Activated T-helper 17 cell treated with anti-CD3 and anti-CD28 coated beads, Interleukin-2, amount 50 U/mL, for 72 hours (primary cell): ENCODE results near the gene CDC14A. TPM values are rescaled to one million over a fixed set of nuclear protein-coding genes. Genes with fewer than 3 reads are reported as not detected.
"Not testable (repeated sequence)": the region's sequence is repeated elsewhere in the genome, so short reads cannot be mapped to it uniquely, and the experiment has no call there.

Experiments
- ATAC-seq: fragments of 150-1000 bp; cut with Tn5 transposase; replicated peaks from 2 replicates; pipeline ENCODE4 v1.10.0; 2021; ENCODE audit warnings: mild to moderate bottlenecking, moderate library complexity
- H3K27ac Mint-ChIP-seq: one replicate; pipeline ENCODE4 v1.8.0; 2022; ENCODE audit warnings: mixed read lengths
- H3K27me3 Mint-ChIP-seq: one replicate; pipeline ENCODE4 v1.8.0; 2022; ENCODE audit warnings: mixed read lengths
- H3K36me3 Mint-ChIP-seq: one replicate; pipeline ENCODE4 v1.8.0; 2022; ENCODE audit warnings: low read depth, mild to moderate bottlenecking, mixed read lengths
- H3K4me1 Mint-ChIP-seq: one replicate; pipeline ENCODE4 v1.8.0; 2022; ENCODE audit warnings: mixed read lengths
- H3K4me3 Mint-ChIP-seq: one replicate; pipeline ENCODE4 v1.8.0; 2022; ENCODE audit warnings: mild to moderate bottlenecking, mixed read lengths
- H3K9me3 Mint-ChIP-seq: one replicate; pipeline ENCODE4 v1.8.0; 2022; ENCODE audit warnings: mixed read lengths
- total RNA-seq, 2 donors: library from RNA; stranded (reverse); gene quantifications; one replicate each; pipeline ENCODE4 v1.2.3, GENCODE V29; 2022

The CDC14A gene
- total RNA-seq, 2 donors from 2014 or later: 21.0 to 31.0 TPM

GRCh38 chr1:100322436-100323211, 29.7 kb upstream of the CDC14A start:
- ATAC-seq: no peak
- no peaks in the 10 kb centered on the region for H3K4me1 Mint-ChIP-seq

GRCh38 chr1:100323419-100324106, 28.7 kb upstream of the CDC14A start:
- no peaks in the 10 kb centered on the region for H3K4me1 Mint-ChIP-seq
- no peaks in the 10 kb centered on the region for H3K27me3 Mint-ChIP-seq
- no peak overlapping the region for H3K27ac Mint-ChIP-seq
- H3K36me3 Mint-ChIP-seq: no peaks in the 10 kb centered on the region
- H3K4me3 Mint-ChIP-seq: no peak overlapping the region
- H3K9me3 Mint-ChIP-seq: peaks cover 12% of the 10 kb centered on the region
- ATAC-seq: no peak

More at GRCh38 chr1:100322436-100323211, 29.7 kb upstream of the CDC14A start:
- H3K9me3 Mint-ChIP-seq: peaks cover 12% of the 10 kb centered on the region
- H3K27ac Mint-ChIP-seq: no peak overlapping the region
- no peaks in the 10 kb centered on the region for H3K27me3 Mint-ChIP-seq
- no peak overlapping the region for H3K4me3 Mint-ChIP-seq
- no peaks in the 10 kb centered on the region for H3K36me3 Mint-ChIP-seq

- H3K27ac Mint-ChIP-seq: no peak overlapping the region
- H3K27me3 Mint-ChIP-seq: no peaks in the 10 kb centered on the region
- H3K36me3 Mint-ChIP-seq: no peaks in the 10 kb centered on the region
- H3K9me3 Mint-ChIP-seq: peaks cover 3% of the 10 kb centered on the region
- no peak for ATAC-seq
- H3K4me3 Mint-ChIP-seq: no peak overlapping the region
- no peaks in the 10 kb centered on the region for H3K4me1 Mint-ChIP-seq
These were observed 26.6 kb upstream of the CDC14A start for GRCh38 chr1:100325415-100326324.

- not testable (repeated sequence) for H3K36me3 Mint-ChIP-seq, ATAC-seq
These were observed 26.0 kb upstream of the CDC14A start for GRCh38 chr1:100326325-100326670.

GRCh38 chr1:100328133-100328532, 24.2 kb upstream of the CDC14A start:
- Mint-ChIP-seq H3K4me1 (no peaks in the 10 kb centered on the region), H3K27me3 (no peaks in the 10 kb centered on the region), H3K9me3 (no peaks in the 10 kb centered on the region), H3K4me3 (no peak overlapping the region), H3K36me3 (no peaks in the 10 kb centered on the region), H3K27ac (no peak overlapping the region)
- no peak for ATAC-seq

More at GRCh38 chr1:100326325-100326670, 26.0 kb upstream of the CDC14A start:
- not testable (repeated sequence) for H3K4me3 Mint-ChIP-seq, H3K27ac Mint-ChIP-seq, H3K27me3 Mint-ChIP-seq, H3K9me3 Mint-ChIP-seq, H3K4me1 Mint-ChIP-seq

GRCh38 chr1:100331146-100331545, 21.2 kb upstream of the CDC14A start:
- not testable (repeated sequence) for H3K4me1 Mint-ChIP-seq, H3K27me3 Mint-ChIP-seq, H3K27ac Mint-ChIP-seq, H3K4me3 Mint-ChIP-seq, H3K9me3 Mint-ChIP-seq, H3K36me3 Mint-ChIP-seq, ATAC-seq

GRCh38 chr1:100332331-100332730, 20.0 kb upstream of the CDC14A start:
- Mint-ChIP-seq H3K27me3 (no peaks in the 10 kb centered on the region), H3K4me3 (no peak overlapping the region), H3K27ac (no peak overlapping the region), H3K4me1 (no peaks in the 10 kb centered on the region), H3K36me3 (no peaks in the 10 kb centered on the region), H3K9me3 (no peaks in the 10 kb centered on the region)
- no peak for ATAC-seq

GRCh38 chr1:100335436-100335835, 16.9 kb upstream of the CDC14A start:
- H3K4me1 Mint-ChIP-seq: no peaks in the 10 kb centered on the region
- H3K27me3 Mint-ChIP-seq: no peaks in the 10 kb centered on the region
- H3K27ac Mint-ChIP-seq: no peak overlapping the region
- no peak for ATAC-seq
- H3K4me3 Mint-ChIP-seq: no peak overlapping the region
- H3K9me3 Mint-ChIP-seq: no peaks in the 10 kb centered on the region
- no peaks in the 10 kb centered on the region for H3K36me3 Mint-ChIP-seq

GRCh38 chr1:100337878-100338277, 14.4 kb upstream of the CDC14A start:
- not testable (repeated sequence) for ATAC-seq, H3K4me3 Mint-ChIP-seq, H3K36me3 Mint-ChIP-seq, H3K27ac Mint-ChIP-seq, H3K9me3 Mint-ChIP-seq, H3K27me3 Mint-ChIP-seq, H3K4me1 Mint-ChIP-seq

GRCh38 chr1:100339735-100340134, 12.6 kb upstream of the CDC14A start:
- ATAC-seq, H3K27ac Mint-ChIP-seq, H3K9me3 Mint-ChIP-seq, H3K27me3 Mint-ChIP-seq, H3K4me1 Mint-ChIP-seq, H3K4me3 Mint-ChIP-seq, H3K36me3 Mint-ChIP-seq: not testable (repeated sequence)

- Mint-ChIP-seq H3K27ac (no peak overlapping the region), H3K4me1 (no peaks in the 10 kb centered on the region), H3K9me3 (no peaks in the 10 kb centered on the region), H3K36me3 (no peaks in the 10 kb centered on the region), H3K4me3 (no peak overlapping the region), H3K27me3 (no peaks in the 10 kb centered on the region)
- ATAC-seq: no peak
These were observed 11.8 kb upstream of the CDC14A start for GRCh38 chr1:100340494-100340893.

- no peak overlapping the region for H3K27ac Mint-ChIP-seq
- H3K4me1 Mint-ChIP-seq: no peaks in the 10 kb centered on the region
- no peak overlapping the region for H3K4me3 Mint-ChIP-seq
- ATAC-seq: no peak
- H3K27me3 Mint-ChIP-seq: no peaks in the 10 kb centered on the region
- no peaks in the 10 kb centered on the region for H3K9me3 Mint-ChIP-seq
- H3K36me3 Mint-ChIP-seq: no peaks in the 10 kb centered on the region
These were observed 10.0 kb upstream of the CDC14A start for GRCh38 chr1:100342348-100342747.

- Mint-ChIP-seq H3K27me3 (no peaks in the 10 kb centered on the region), H3K4me1 (no peaks in the 10 kb centered on the region), H3K36me3 (no peaks in the 10 kb centered on the region), H3K4me3 (no peak overlapping the region), H3K27ac (no peak overlapping the region), H3K9me3 (no peaks in the 10 kb centered on the region)
- no peak for ATAC-seq
These were observed 8.4 kb upstream of the CDC14A start for GRCh38 chr1:100343897-100344296.

GRCh38 chr1:100344774-100345173, 7.5 kb upstream of the CDC14A start:
- Mint-ChIP-seq H3K4me1 (no peaks in the 10 kb centered on the region), H3K27me3 (no peaks in the 10 kb centered on the region), H3K36me3 (no peaks in the 10 kb centered on the region), H3K9me3 (no peaks in the 10 kb centered on the region), H3K4me3 (no peak overlapping the region), H3K27ac (no peak overlapping the region)
- ATAC-seq: no peak
